Loucy (cell line): Measurements from ENCODE around the gene PDE10A.
"Not testable (repeated sequence)": the region's sequence is repeated elsewhere in the genome, so short reads cannot be mapped to it uniquely, and the experiment has no call there.

ENCODE experiments used
- EZH2phosphoT487 ChIP-seq: fragments of 200-600 bp; IDR thresholded peaks from 2 replicates; pipeline ENCODE4 v1.6.1; 2018; ENCODE audit warnings: antibody characterized with exemption, mild to moderate bottlenecking, moderate library complexity, borderline replicate concordance
- TF ChIP-seq, protein P1 (sequence below): fragments of 200-600 bp; sonication (generic); conservative IDR thresholded peaks from 2 replicates; pipeline ENCODE4 v1.5.1; 2014; ENCODE audit warnings: mild to moderate bottlenecking, antibody characterized with exemption, low read length

- TF ChIP-seq, protein P1, sequence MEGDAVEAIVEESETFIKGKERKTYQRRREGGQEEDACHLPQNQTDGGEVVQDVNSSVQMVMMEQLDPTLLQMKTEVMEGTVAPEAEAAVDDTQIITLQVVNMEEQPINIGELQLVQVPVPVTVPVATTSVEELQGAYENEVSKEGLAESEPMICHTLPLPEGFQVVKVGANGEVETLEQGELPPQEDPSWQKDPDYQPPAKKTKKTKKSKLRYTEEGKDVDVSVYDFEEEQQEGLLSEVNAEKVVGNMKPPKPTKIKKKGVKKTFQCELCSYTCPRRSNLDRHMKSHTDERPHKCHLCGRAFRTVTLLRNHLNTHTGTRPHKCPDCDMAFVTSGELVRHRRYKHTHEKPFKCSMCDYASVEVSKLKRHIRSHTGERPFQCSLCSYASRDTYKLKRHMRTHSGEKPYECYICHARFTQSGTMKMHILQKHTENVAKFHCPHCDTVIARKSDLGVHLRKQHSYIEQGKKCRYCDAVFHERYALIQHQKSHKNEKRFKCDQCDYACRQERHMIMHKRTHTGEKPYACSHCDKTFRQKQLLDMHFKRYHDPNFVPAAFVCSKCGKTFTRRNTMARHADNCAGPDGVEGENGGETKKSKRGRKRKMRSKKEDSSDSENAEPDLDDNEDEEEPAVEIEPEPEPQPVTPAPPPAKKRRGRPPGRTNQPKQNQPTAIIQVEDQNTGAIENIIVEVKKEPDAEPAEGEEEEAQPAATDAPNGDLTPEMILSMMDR = not testable (repeated sequence)
- not testable (repeated sequence) for TF ChIP-seq EZH2phosphoT487
Measured at GRCh38 chr6:165618891-165619290, 44.1 kb downstream of the PDE10A start.
